HG02759 (cell line): Measurements from ENCODE around the gene TERB1.

Source experiments
- ATAC-seq: cut with Tn5 transposase; IDR thresholded peaks from one replicate; pipeline ENCODE4 v1.9.1; 2021; ENCODE audit warnings: mild to moderate bottlenecking, moderate library complexity; ENCODE audit not compliant: unreplicated experiment

Gene TERB1

GRCh38 chr16:66705790-66706505 is 95.4 kb downstream of the TERB1 start:
- ATAC-seq, result no peak
